Hepatocyte (in vitro differentiated cells): ENCODE data around the gene ARL5A.
A peak's percentile ranks its signal among the peaks of the same experiment; 100 is the strongest.

Experiments used
- CTCF ChIP-seq: fragments of 200-600 bp; sonication (generic); IDR thresholded peaks from 2 replicates; pipeline ENCODE4 v1.5.1; 2016; ENCODE audit warnings: antibody characterized with exemption, mild to moderate bottlenecking; ENCODE audit not compliant: poor library complexity
- EZH2 ChIP-seq: fragments of 200-600 bp; sonication (generic); IDR thresholded peaks from 2 replicates; pipeline ENCODE4 v1.6.1; 2016; ENCODE audit warnings: antibody characterized with exemption, mild to moderate bottlenecking, borderline replicate concordance

- TF ChIP-seq CTCF: peak; percentile 2
- no peak for TF ChIP-seq EZH2
Observed at GRCh38 chr2:151828890-151829324, 686 bp upstream of the ARL5A start.
